ENCODE measurements around the gene RBMXL3.

RBMXL3 gene

GRCh38 chrX:115234461-115234860 lies 45.3 kb downstream of the RBMXL3 start:
- DNase-seq = no peak

- no peak for DNase-seq
Measured at GRCh38 chrX:115236560-115236959, 47.4 kb downstream of the RBMXL3 start.

- no peak for DNase-seq
Measured at GRCh38 chrX:115237056-115237455, 47.8 kb downstream of the RBMXL3 start.

All from activated CD8-positive, alpha-beta memory T cell treated with anti-CD3 and anti-CD28 coated beads, Interleukin-2, amount 50 U/mL, for 4 hours (primary cell).